Kidney epithelial cell (primary cell): ENCODE data around the gene ABCA5. TPM values are rescaled to one million over a fixed set of nuclear protein-coding genes. Genes with fewer than 3 reads are reported as not detected.

Experiments
- DNase-seq: peaks from one replicate; pipeline ENCODE4 v3.0.0-alpha.2; 2010; ENCODE audit warnings: low read depth
- H3K27me3 ChIP-seq: 2 replicates; pipeline ENCODE4 v1.6.0; 2011; ENCODE audit warnings: low read length; ENCODE audit not compliant: control insufficient read depth, insufficient read depth
- H3K36me3 ChIP-seq: 2 replicates; pipeline ENCODE4 v1.5.1; 2011; ENCODE audit warnings: low read length; ENCODE audit not compliant: control insufficient read depth, insufficient read depth
- H3K4me3 ChIP-seq: 2 replicates; pipeline ENCODE4 v1.5.1; 2011; ENCODE audit warnings: low read depth, mild to moderate bottlenecking, control low read depth, low read length
- total RNA-seq: library from RNA; depleted of rRNA; stranded (reverse); fragments of >200 nt; gene quantifications from 2 replicates; pipeline ENCODE4 v1.2.3, GENCODE V29; 2015
- TF ChIP-seq, protein P1 (sequence below): IDR thresholded peaks from 2 replicates; pipeline ENCODE4 v1.5.1; 2011; ENCODE audit warnings: mild to moderate bottlenecking, moderate library complexity, low read length, control low read depth, inconsistent platforms; ENCODE audit not compliant: insufficient read depth, poor library complexity, severe bottlenecking

ABCA5 gene
- total RNA-seq, 1 donor from 2014 or later: 5.5 TPM

DNA sequence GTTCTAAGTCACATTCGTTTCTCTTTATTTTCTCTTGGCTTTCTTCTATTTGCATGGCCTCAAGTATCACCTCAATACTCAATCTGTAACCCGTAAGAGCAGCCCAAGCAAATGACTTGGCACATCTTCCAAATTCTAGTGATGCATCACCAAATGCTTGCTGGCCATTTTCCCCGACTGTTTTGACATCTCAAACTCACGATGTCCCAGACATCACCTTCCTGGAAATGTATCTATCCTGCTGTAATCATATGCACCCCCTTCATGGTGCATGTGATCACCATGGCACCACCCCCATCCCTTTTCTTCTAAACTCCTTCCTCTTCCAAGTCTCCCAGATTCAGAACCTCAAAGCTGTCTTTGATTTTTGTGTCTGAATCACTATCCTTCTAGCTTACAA, 24.0 kb upstream of the ABCA5 start:
- TF ChIP-seq, protein P1, sequence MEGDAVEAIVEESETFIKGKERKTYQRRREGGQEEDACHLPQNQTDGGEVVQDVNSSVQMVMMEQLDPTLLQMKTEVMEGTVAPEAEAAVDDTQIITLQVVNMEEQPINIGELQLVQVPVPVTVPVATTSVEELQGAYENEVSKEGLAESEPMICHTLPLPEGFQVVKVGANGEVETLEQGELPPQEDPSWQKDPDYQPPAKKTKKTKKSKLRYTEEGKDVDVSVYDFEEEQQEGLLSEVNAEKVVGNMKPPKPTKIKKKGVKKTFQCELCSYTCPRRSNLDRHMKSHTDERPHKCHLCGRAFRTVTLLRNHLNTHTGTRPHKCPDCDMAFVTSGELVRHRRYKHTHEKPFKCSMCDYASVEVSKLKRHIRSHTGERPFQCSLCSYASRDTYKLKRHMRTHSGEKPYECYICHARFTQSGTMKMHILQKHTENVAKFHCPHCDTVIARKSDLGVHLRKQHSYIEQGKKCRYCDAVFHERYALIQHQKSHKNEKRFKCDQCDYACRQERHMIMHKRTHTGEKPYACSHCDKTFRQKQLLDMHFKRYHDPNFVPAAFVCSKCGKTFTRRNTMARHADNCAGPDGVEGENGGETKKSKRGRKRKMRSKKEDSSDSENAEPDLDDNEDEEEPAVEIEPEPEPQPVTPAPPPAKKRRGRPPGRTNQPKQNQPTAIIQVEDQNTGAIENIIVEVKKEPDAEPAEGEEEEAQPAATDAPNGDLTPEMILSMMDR: no peak
- no peaks in the 10 kb centered on the region for H3K27me3 ChIP-seq
- no peak for DNase-seq
- no peaks in the 10 kb centered on the region for H3K36me3 ChIP-seq
- H3K4me3 ChIP-seq: no peak overlapping the region

DNA sequence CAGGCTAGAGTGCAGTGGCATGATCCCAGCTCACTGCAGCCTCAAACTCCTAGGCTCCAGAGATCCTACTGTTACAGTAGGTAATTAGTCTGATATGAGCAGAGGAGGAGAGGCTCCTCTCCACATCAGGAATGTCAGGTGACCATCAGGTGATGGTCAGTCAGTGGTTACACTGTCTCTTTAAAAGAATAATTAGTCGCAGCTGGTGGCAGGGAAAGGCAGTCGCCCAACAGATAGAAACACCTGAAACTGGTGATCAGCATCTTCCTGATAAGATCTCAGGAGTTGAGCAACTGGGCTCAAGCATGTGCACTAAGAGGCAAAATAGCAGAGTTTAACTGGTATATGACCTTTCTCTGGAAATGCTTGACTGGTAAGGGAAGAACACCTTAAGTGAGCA, 21.5 kb upstream of the ABCA5 start:
- TF ChIP-seq, protein P1: no peak
- Histone ChIP-seq H3K27me3 (no peaks in the 10 kb centered on the region), H3K36me3 (no peaks in the 10 kb centered on the region), H3K4me3 (no peak overlapping the region)
- DNase-seq: no peak

DNA sequence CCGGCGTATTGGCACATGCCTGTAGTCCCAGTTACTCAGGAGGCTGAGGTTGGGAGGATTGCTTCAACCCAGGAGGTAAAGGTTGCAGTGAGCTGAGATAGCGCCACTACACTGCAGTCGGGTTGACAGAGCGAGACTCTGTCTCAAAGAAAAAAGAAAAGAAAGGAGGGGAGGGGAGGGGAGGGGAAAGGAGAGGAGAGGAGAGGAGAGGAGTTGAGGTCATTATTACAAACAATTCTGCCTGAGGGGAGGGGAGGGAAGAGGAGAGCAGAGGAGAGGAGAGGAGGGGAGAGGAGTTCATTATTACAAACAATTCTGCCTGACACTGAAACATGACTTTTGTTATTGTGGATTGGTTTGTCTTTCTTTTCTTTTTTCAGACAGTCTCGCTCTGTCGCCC, 19.8 kb upstream of the ABCA5 start:
- TF ChIP-seq, protein P1: no peak
- no peaks in the 10 kb centered on the region for H3K27me3 ChIP-seq
- no peak for DNase-seq
- no peak overlapping the region for H3K4me3 ChIP-seq
- H3K36me3 ChIP-seq: no peaks in the 10 kb centered on the region

DNA sequence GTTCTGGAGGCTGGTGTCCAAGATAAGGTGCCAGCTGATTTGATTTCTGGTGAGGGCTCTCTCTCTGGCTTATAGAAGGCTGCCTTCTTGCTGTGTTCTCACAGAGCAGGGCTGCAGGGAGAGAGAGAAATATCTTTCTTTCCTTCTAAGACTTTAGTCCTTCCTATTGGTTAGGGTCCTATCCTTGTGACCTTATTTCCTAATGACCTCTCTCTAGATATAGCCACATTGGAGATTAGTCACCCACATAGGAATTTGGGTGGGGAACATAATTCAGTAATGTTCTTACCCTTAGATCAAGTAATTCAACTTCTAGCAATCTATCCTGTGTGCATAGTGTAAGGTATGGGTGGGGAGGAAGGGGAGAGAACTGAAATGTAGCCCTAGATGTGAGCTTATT, 18.0 kb upstream of the ABCA5 start:
- Histone ChIP-seq H3K4me3 (no peak overlapping the region), H3K27me3 (no peaks in the 10 kb centered on the region), H3K36me3 (no peaks in the 10 kb centered on the region)
- TF ChIP-seq, protein P1: no peak
- no peak for DNase-seq

DNA sequence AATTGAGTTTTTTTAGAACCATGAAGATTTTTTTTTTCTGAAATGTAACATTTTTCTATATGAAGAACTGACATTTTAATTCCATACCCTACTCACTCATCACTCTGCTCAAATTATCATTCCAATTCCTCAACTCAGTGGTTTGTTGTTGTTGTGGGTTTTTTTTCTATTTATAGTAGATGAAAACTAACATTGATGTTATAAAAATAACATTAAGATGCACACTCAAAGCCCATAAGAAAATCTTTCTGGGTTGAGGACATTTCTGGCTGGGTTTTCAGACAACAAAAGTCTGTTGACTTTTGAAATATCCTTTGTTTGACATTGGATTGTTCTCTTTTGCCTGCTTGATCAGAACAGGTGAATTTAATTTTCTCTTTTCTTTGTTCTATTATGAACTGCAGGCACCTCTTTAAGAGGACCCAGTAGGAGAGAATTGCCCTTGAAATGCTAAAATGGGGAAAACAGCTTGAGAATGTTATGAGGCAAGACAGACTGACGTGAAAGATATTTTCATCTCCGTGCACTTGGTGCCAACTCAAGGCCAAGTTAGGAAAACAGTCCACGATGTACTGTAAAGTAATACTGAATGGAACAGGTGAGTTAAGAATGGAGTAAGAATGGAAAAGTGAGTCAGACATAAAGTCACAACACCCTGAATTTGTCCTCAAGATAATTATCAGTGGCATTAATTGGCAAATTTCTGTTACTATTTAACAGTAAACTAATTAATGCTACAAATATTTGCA, 16.1 kb upstream of the ABCA5 start:
- no peak for DNase-seq
- Histone ChIP-seq H3K36me3 (no peaks in the 10 kb centered on the region), H3K27me3 (no peaks in the 10 kb centered on the region), H3K4me3 (no peak overlapping the region)
- TF ChIP-seq, protein P1: no peak

DNA sequence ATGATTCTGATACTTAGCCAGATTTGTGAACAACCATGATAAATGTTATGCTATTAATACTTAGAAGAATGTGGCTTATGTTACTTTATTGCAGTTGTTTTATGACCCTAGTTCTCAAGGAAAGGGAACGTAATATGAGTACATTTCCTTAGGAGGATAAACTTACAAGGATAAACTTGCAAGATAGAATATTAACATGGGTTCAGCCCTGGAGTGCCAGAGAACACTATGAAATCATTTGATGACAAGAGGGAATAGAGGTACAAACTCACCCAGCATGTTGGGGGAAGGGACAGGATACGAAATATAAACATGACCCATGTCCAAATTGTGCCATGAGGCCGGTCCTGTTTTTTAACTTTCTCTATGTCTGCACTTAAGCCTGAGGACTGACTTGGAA, 13.0 kb upstream of the ABCA5 start:
- H3K36me3 ChIP-seq: no peaks in the 10 kb centered on the region
- TF ChIP-seq, protein P1: no peak
- no peak overlapping the region for H3K4me3 ChIP-seq
- H3K27me3 ChIP-seq: no peaks in the 10 kb centered on the region
- no peak for DNase-seq
